Trophoblast cell (in vitro differentiated cells and primary cell): Measurements from ENCODE around the gene ACSM2A.
"Not testable (repeated sequence)": the region's sequence is repeated elsewhere in the genome, so short reads cannot be mapped to it uniquely, and the experiment has no call there.

Experiments used
- DNase-seq, 2 donors: peaks; one replicate each; pipeline ENCODE4 v3.0.0-alpha.2; 2016
- H2AFZ ChIP-seq: 2 replicates; pipeline ENCODE4 v1.6.1; 2013; ENCODE audit warnings: low read length, moderate library complexity, mild to moderate bottlenecking; ENCODE audit not compliant: insufficient read depth, poor library complexity
- H2AK5ac ChIP-seq: 2 replicates; pipeline ENCODE4 v1.6.1; 2013; ENCODE audit warnings: mild to moderate bottlenecking, low read length
- H2BK120ac ChIP-seq: 2 replicates; pipeline ENCODE4 v1.6.1; 2013; ENCODE audit warnings: low read length, mild to moderate bottlenecking, moderate library complexity; ENCODE audit not compliant: insufficient read depth, poor library complexity
- H2BK12ac ChIP-seq: 2 replicates; pipeline ENCODE4 v1.6.1; 2013; ENCODE audit warnings: mild to moderate bottlenecking, low read length, moderate library complexity
- H2BK5ac ChIP-seq: 2 replicates; pipeline ENCODE4 v1.6.1; 2013; ENCODE audit warnings: low read length, low read depth, moderate library complexity, mild to moderate bottlenecking; ENCODE audit not compliant: poor library complexity
- H3K14ac ChIP-seq: 2 replicates; pipeline ENCODE4 v1.6.1; 2013; ENCODE audit warnings: mild to moderate bottlenecking, low read length
- H3K18ac ChIP-seq: 2 replicates; pipeline ENCODE4 v1.6.1; 2013; ENCODE audit warnings: mild to moderate bottlenecking, low read length
- H3K23ac ChIP-seq: 2 replicates; pipeline ENCODE4 v1.6.1; 2013; ENCODE audit warnings: low read length
- H3K27ac ChIP-seq: 2 replicates; pipeline ENCODE4 v1.5.1; 2013; ENCODE audit warnings: low read depth, mild to moderate bottlenecking, inconsistent platforms, low read length, moderate library complexity
- H3K27me3 ChIP-seq: 2 replicates; pipeline ENCODE4 v1.6.1; 2013; ENCODE audit warnings: inconsistent platforms, mild to moderate bottlenecking, low read length, moderate library complexity; ENCODE audit not compliant: insufficient read depth
- H3K36me3 ChIP-seq, 2 experiments: 1 replicate in 1 of 2; 2 replicates in 1 of 2; pipeline ENCODE4 v1.6.1; 2013; ENCODE audit warnings: low read length in 2 of 2, mild to moderate bottlenecking in 2 of 2, moderate library complexity in 1 of 2; ENCODE audit not compliant: insufficient read depth in 2 of 2, control insufficient read depth in 1 of 2
- H3K4ac ChIP-seq: 2 replicates; pipeline ENCODE4 v1.6.1; 2013; ENCODE audit warnings: low read depth, mild to moderate bottlenecking, low read length, moderate library complexity
- H3K4me1 ChIP-seq, 2 experiments: 1 replicate in 1 of 2; 2 replicates in 1 of 2; pipeline ENCODE4 v1.6.1; 2013; ENCODE audit warnings: low read length in 2 of 2, mild to moderate bottlenecking in 2 of 2, moderate library complexity in 1 of 2; ENCODE audit not compliant: insufficient read depth in 2 of 2, control insufficient read depth in 1 of 2
- H3K4me2 ChIP-seq: 2 replicates; pipeline ENCODE4 v1.6.1; 2013; ENCODE audit warnings: inconsistent platforms, mild to moderate bottlenecking, low read length, moderate library complexity
- H3K4me3 ChIP-seq: 2 replicates; pipeline ENCODE4 v1.5.1; 2013; ENCODE audit warnings: mild to moderate bottlenecking, low read depth, low read length, inconsistent platforms
- H3K79me1 ChIP-seq: one replicate; pipeline ENCODE4 v1.6.1; 2013; ENCODE audit warnings: low read length
- H3K79me2 ChIP-seq: 2 replicates; pipeline ENCODE4 v1.6.1; 2013; ENCODE audit warnings: low read length, mild to moderate bottlenecking; ENCODE audit not compliant: control insufficient read depth, insufficient read depth, poor library complexity
- H3K9ac ChIP-seq: 2 replicates; pipeline ENCODE4 v1.6.1; 2013; ENCODE audit warnings: mild to moderate bottlenecking, low read length
- H3K9me3 ChIP-seq: 2 replicates; pipeline ENCODE4 v1.6.1; 2013; ENCODE audit warnings: low read depth, mild to moderate bottlenecking, control low read depth, inconsistent platforms, low read length; ENCODE audit not compliant: insufficient read depth
- H4K12ac ChIP-seq: 2 replicates; pipeline ENCODE4 v1.6.1; 2013; ENCODE audit warnings: low read depth, mild to moderate bottlenecking, low read length, moderate library complexity
- H4K8ac ChIP-seq: 2 replicates; pipeline ENCODE4 v1.6.1; 2013; ENCODE audit warnings: low read depth, mild to moderate bottlenecking, low read length, moderate library complexity
- H4K91ac ChIP-seq: one replicate; pipeline ENCODE4 v1.6.1; 2013; ENCODE audit warnings: low read depth, mild to moderate bottlenecking, low read length, moderate library complexity
- WGBS: extraction: QIAGEN DNeasy Blood & Tissue Kit; methylation state at CpG from one replicate; pipeline ENCODE4 v1.1.7; 2013; ENCODE audit warnings: missing lambda C conversion rate; ENCODE audit not compliant: insufficient read length, insufficient coverage; ENCODE audit errors: extremely low coverage; 5-methylcytosine and 5-hydroxymethylcytosine counted together

ACSM2A gene

GRCh38 chr16:20491448-20491847 lies 40.1 kb downstream of the ACSM2A start:
- not testable (repeated sequence) for H3K79me1 ChIP-seq, H3K9me3 ChIP-seq, H3K79me2 ChIP-seq, H3K27me3 ChIP-seq, H2BK120ac ChIP-seq, H3K14ac ChIP-seq, H3K4me3 ChIP-seq, H3K4ac ChIP-seq, DNase-seq, H3K4me1 ChIP-seq, H4K12ac ChIP-seq, H3K18ac ChIP-seq, H3K9ac ChIP-seq, H3K36me3 ChIP-seq, H2BK12ac ChIP-seq, H2AK5ac ChIP-seq, H4K91ac ChIP-seq, H3K27ac ChIP-seq, H3K23ac ChIP-seq, H4K8ac ChIP-seq, H2AFZ ChIP-seq, H2BK5ac ChIP-seq, H3K4me2 ChIP-seq
- WGBS, result no CpG with 5 or more reads among the region's 11 CpGs

DNA sequence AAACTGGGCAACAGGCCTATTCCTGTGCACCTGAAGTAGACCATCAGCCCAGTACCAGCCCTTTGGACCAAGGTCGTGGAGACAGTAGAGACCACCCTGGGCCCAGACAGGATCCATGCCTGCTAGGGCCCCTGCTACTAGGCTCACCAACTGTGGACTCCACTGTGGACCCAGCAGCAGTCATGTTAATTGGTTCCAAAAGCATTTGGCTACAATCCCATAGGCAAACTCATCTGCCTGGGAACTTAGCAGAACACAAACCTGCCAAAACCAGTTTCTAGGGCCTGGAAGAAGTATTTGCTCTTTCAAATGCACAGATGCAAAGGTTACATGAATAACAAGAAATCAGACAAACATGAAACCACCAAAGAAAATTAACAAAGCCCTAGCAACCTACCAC lies 53.1 kb downstream of the ACSM2A start:
- Histone ChIP-seq H2AFZ (no peak overlapping the region), H3K79me2 (no peaks in the 10 kb centered on the region), H4K91ac (no peak overlapping the region), H3K36me3 (no peaks in the 10 kb centered on the region), H3K27me3 (no peaks in the 10 kb centered on the region), H3K9ac (no peak overlapping the region), H2BK5ac (no peak overlapping the region), H3K9me3 (peaks cover 14% of the 10 kb centered on the region), H2BK12ac (no peak overlapping the region), H3K14ac (no peak overlapping the region), H4K12ac (no peak overlapping the region), H3K79me1 (no peaks in the 10 kb centered on the region), H3K4me2 (no peak overlapping the region), H3K27ac (no peak overlapping the region), H2BK120ac (no peak overlapping the region), H3K4ac (no peak overlapping the region), H4K8ac (no peak overlapping the region), H3K23ac (no peak overlapping the region), H2AK5ac (no peak overlapping the region), H3K18ac (no peak overlapping the region), H3K4me1 (no peaks in the 10 kb centered on the region), H3K4me3 (no peak overlapping the region)
- WGBS, result no CpG with 5 or more reads among the region's 1 CpG
- no peak for DNase-seq

GRCh38 chr16:20507280-20507679 lies 56.0 kb downstream of the ACSM2A start:
- H2AK5ac ChIP-seq, result no peak overlapping the region
- H4K8ac ChIP-seq, result no peak overlapping the region
- no peak overlapping the region for H2AFZ ChIP-seq
- H2BK120ac ChIP-seq, result no peak overlapping the region
- peaks cover 11% of the 10 kb centered on the region for H3K9me3 ChIP-seq
- no peak overlapping the region for H4K91ac ChIP-seq
- H3K27ac ChIP-seq, result no peak overlapping the region
- H3K14ac ChIP-seq, result no peak overlapping the region
- no peak overlapping the region for H3K4me3 ChIP-seq
- WGBS, result no CpG with 5 or more reads among the region's 2 CpGs
- H3K79me2 ChIP-seq, result no peaks in the 10 kb centered on the region
- no peaks in the 10 kb centered on the region for H3K79me1 ChIP-seq
- H3K36me3 ChIP-seq, result no peaks in the 10 kb centered on the region
- no peaks in the 10 kb centered on the region for H3K27me3 ChIP-seq
- no peak overlapping the region for H2BK12ac ChIP-seq
- H3K4me1 ChIP-seq, result no peaks in the 10 kb centered on the region
- no peak overlapping the region for H3K18ac ChIP-seq
- no peak overlapping the region for H3K23ac ChIP-seq
- H3K4me2 ChIP-seq, result no peak overlapping the region
- no peak overlapping the region for H2BK5ac ChIP-seq
- H3K4ac ChIP-seq, result no peak overlapping the region
- H3K9ac ChIP-seq, result no peak overlapping the region
- no peak overlapping the region for H4K12ac ChIP-seq
- DNase-seq, result no peak

- Histone ChIP-seq H2AK5ac (no peak overlapping the region), H3K79me2 (no peaks in the 10 kb centered on the region), H3K4me1 (no peaks in the 10 kb centered on the region), H3K14ac (no peak overlapping the region), H3K9ac (no peak overlapping the region), H3K4me3 (no peak overlapping the region), H3K4ac (no peak overlapping the region), H4K12ac (no peak overlapping the region), H4K91ac (no peak overlapping the region), H3K27me3 (no peaks in the 10 kb centered on the region), H3K23ac (no peak overlapping the region), H2BK12ac (no peak overlapping the region), H3K79me1 (no peaks in the 10 kb centered on the region), H2BK5ac (no peak overlapping the region), H4K8ac (no peak overlapping the region), H3K4me2 (no peak overlapping the region), H2AFZ (no peak overlapping the region), H3K18ac (no peak overlapping the region), H3K9me3 (peaks cover 5% of the 10 kb centered on the region), H3K36me3 (no peaks in the 10 kb centered on the region), H2BK120ac (no peak overlapping the region), H3K27ac (no peak overlapping the region)
- DNase-seq, result no peak
- no CpG with 5 or more reads among the region's 1 CpG for WGBS
Measured at GRCh38 chr16:20510323-20510722, 59.0 kb downstream of the ACSM2A start.

DNA sequence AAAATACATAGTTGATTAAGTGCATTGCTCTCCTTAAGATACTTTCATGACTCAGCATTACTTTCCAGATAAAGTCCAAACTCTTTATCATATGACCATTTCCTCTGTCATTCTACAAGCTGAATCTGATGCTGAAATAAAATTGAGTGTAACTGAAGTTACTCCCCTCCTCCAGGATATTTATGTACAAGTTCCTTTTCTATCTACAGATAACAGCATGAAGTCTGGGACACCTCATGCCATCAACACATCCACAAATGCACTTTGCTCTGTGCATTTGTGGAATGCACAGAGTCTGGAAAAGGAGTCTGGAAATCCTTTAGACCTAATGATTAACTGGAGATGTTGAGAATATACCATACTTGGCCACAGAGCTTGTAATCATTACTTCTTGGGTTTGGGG lies 64.4 kb downstream of the ACSM2A start:
- H4K8ac ChIP-seq, result no peak overlapping the region
- H4K12ac ChIP-seq, result no peak overlapping the region
- no peaks in the 10 kb centered on the region for H3K79me2 ChIP-seq
- H3K23ac ChIP-seq, result no peak overlapping the region
- no peaks in the 10 kb centered on the region for H3K79me1 ChIP-seq
- H2BK120ac ChIP-seq, result no peak overlapping the region
- no peak overlapping the region for H2BK5ac ChIP-seq
- H3K4me2 ChIP-seq, result no peak overlapping the region
- H3K4me3 ChIP-seq, result no peak overlapping the region
- no peak overlapping the region for H2AK5ac ChIP-seq
- H3K27me3 ChIP-seq, result no peaks in the 10 kb centered on the region
- H2BK12ac ChIP-seq, result no peak overlapping the region
- no peak for DNase-seq
- no peak overlapping the region for H3K9ac ChIP-seq
- H2AFZ ChIP-seq, result no peak overlapping the region
- H3K4ac ChIP-seq, result no peak overlapping the region
- H3K36me3 ChIP-seq, result no peaks in the 10 kb centered on the region
- H3K27ac ChIP-seq, result no peak overlapping the region
- H3K4me1 ChIP-seq, result no peaks in the 10 kb centered on the region
- no peak overlapping the region for H3K18ac ChIP-seq
- no peak overlapping the region for H4K91ac ChIP-seq
- H3K14ac ChIP-seq, result no peak overlapping the region
- H3K9me3 ChIP-seq, result no peaks in the 10 kb centered on the region
